PC-9 (cell line): ENCODE results near the gene BCDIN3D. TPM values are rescaled to one million over a fixed set of nuclear protein-coding genes. Genes with fewer than 3 reads are reported as not detected.

Experiments used
- BruUV-seq: library from RNA; stranded (reverse); fragments of 400-500 nt; replicated peaks from 2 replicates; lab custom pipeline; 2021; lab: Mats Ljungman, UMichigan
- CTCF ChIA-PET: fragments of 300-600 bp; sonication (Branson Sonifier 250); formaldehyde crosslinking; loops from one replicate; lab custom pipeline; 2022; ENCODE audit warnings: antibody characterized with exemption; lab: Charles Lee
- POLR2A ChIA-PET: fragments of 300-600 bp; sonication (Branson Sonifier 250); formaldehyde crosslinking; loops from one replicate; lab custom pipeline; 2022; ENCODE audit warnings: antibody characterized with exemption; ENCODE audit not compliant: unreplicated experiment; lab: Charles Lee
- DNase-seq, 2 experiments: peaks; one replicate each; pipeline versions ENCODE4 v3.0.0 to v3.0.0-alpha.2; 2015 to 2022; ENCODE audit warnings: mixed read lengths in 1 of 2
- H2AFZ ChIP-seq: fragments of 200-600 bp; sonication (generic); 2 replicates; pipeline ENCODE4 v1.8.1; 2017; ENCODE audit warnings: antibody characterized with exemption
- H3F3A ChIP-seq: fragments of 200-600 bp; sonication (generic); 2 replicates; pipeline ENCODE4 v1.8.1; 2017; ENCODE audit warnings: antibody characterized with exemption, mild to moderate bottlenecking, low read depth; ENCODE audit not compliant: insufficient read depth
- H3K27ac ChIP-seq: fragments of 200-600 bp; sonication (generic); 2 replicates; pipeline ENCODE4 v1.6.1; 2016; ENCODE audit warnings: mixed run types
- H3K27me3 ChIP-seq: fragments of 200-600 bp; sonication (generic); 2 replicates; pipeline ENCODE4 v1.6.1; 2016; ENCODE audit warnings: low read depth, mixed run types; ENCODE audit not compliant: insufficient read depth
- H3K36me3 ChIP-seq: fragments of 200-600 bp; sonication (generic); 2 replicates; pipeline ENCODE4 v1.6.1; 2016; ENCODE audit warnings: low read depth, mixed run types
- H3K4me1 ChIP-seq: fragments of 200-600 bp; sonication (generic); replicated peaks from 2 replicates; pipeline ENCODE4 v1.6.1; 2016; ENCODE audit warnings: mixed run types; ENCODE audit not compliant: insufficient read depth
- H3K4me2 ChIP-seq: fragments of 200-600 bp; sonication (generic); 2 replicates; pipeline ENCODE4 v1.6.1; 2017; ENCODE audit warnings: mixed run types
- H3K4me3 ChIP-seq: fragments of 200-600 bp; sonication (generic); 2 replicates; pipeline ENCODE4 v1.6.1; 2016; ENCODE audit warnings: mixed run types
- H3K79me2 ChIP-seq: fragments of 200-600 bp; sonication (generic); 2 replicates; pipeline ENCODE4 v1.6.1; 2017; ENCODE audit warnings: low read depth, mixed run types
- H3K9me2 ChIP-seq: fragments of 200-600 bp; sonication (generic); 2 replicates; pipeline ENCODE4 v1.8.1; 2017; ENCODE audit warnings: mild to moderate bottlenecking; ENCODE audit not compliant: insufficient read depth
- H3K9me3 ChIP-seq: fragments of 200-600 bp; sonication (generic); 2 replicates; pipeline ENCODE4 v1.8.1; 2016; ENCODE audit warnings: low read depth; ENCODE audit not compliant: insufficient read depth
- H4K20me1 ChIP-seq: fragments of 200-600 bp; sonication (generic); 2 replicates; pipeline ENCODE4 v1.8.1; 2017; ENCODE audit not compliant: insufficient read depth
- EZH2 ChIP-seq: fragments of 200-600 bp; sonication (generic); IDR thresholded peaks from 2 replicates; pipeline ENCODE4 v1.8.0; 2017; ENCODE audit warnings: antibody characterized with exemption, low read depth
- intact Hi-C: fragments of 100-400 bp; cut with micrococcal nuclease; formaldehyde crosslinking; loops from one replicate; pipeline ENCODE4 v1.10.0; 2022; ENCODE audit not compliant: unreplicated experiment
- total RNA-seq: library from RNA; stranded (reverse); gene quantifications from 2 replicates; pipeline ENCODE4 v1.2.3, GENCODE V29; 2021
- TF ChIP-seq, protein P1 (sequence below): fragments of 200-600 bp; sonication (generic); conservative IDR thresholded peaks from 2 replicates; pipeline ENCODE4 v1.6.1; 2017; ENCODE audit warnings: mixed run types, antibody characterized with exemption, mild to moderate bottlenecking, moderate library complexity

BCDIN3D gene
- total RNA-seq, 1 experiment from 2014 or later, result 4.7 TPM

DNA sequence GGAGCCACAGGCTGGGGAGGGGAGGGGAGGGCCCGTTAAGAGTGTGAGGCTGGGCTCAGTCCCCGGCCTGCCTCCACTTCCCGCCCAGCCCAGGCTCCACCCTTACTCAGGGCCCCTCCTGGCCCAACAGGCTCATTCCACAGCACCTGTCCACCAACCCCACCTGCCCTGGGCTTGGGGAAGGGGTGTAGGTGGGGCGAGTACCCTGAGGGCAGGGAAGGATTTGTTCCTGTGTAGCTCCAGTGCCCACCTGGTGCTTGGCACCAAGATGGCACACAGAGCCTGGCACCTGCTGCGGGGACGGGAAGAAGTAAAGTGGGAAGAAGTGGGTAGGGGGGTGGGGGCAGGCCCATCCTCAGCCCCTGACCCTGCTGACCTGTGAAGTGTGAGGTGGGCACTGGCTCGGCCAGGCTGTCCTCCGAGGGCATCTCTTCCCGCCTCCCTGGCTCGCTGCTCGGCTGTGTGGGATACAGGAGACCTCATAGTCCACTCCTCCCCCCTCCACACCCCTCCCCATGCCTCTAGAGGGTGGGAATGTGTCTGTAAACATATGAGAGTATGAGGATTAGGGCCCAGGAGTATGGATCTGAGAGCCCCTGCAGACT lies 49.8 kb downstream of the BCDIN3D start:
- TF ChIP-seq EZH2, result no peak
- TF ChIP-seq, protein P1, sequence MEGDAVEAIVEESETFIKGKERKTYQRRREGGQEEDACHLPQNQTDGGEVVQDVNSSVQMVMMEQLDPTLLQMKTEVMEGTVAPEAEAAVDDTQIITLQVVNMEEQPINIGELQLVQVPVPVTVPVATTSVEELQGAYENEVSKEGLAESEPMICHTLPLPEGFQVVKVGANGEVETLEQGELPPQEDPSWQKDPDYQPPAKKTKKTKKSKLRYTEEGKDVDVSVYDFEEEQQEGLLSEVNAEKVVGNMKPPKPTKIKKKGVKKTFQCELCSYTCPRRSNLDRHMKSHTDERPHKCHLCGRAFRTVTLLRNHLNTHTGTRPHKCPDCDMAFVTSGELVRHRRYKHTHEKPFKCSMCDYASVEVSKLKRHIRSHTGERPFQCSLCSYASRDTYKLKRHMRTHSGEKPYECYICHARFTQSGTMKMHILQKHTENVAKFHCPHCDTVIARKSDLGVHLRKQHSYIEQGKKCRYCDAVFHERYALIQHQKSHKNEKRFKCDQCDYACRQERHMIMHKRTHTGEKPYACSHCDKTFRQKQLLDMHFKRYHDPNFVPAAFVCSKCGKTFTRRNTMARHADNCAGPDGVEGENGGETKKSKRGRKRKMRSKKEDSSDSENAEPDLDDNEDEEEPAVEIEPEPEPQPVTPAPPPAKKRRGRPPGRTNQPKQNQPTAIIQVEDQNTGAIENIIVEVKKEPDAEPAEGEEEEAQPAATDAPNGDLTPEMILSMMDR, result no peak
- no peaks in the 10 kb centered on the region for H3K79me2 ChIP-seq
- H3F3A ChIP-seq, result no peaks in the 10 kb centered on the region
- no peaks in the 10 kb centered on the region for H3K36me3 ChIP-seq
- H3K4me3 ChIP-seq, result no peak overlapping the region
- intact Hi-C loops, result no loop called here
- no peak overlapping the region for H3K4me2 ChIP-seq
- ChIA-PET CTCF (no interaction called here), POLR2A (no interaction called here)
- H3K9me3 ChIP-seq, result no peaks in the 10 kb centered on the region
- no peaks in the 10 kb centered on the region for H3K4me1 ChIP-seq
- no peaks in the 10 kb centered on the region for H3K9me2 ChIP-seq
- no TSS peak for BruUV-seq
- DNase-seq, result no peak
- H4K20me1 ChIP-seq, result no peaks in the 10 kb centered on the region
- no peak overlapping the region for H2AFZ ChIP-seq
- no peak overlapping the region for H3K27ac ChIP-seq
- no peaks in the 10 kb centered on the region for H3K27me3 ChIP-seq

DNA sequence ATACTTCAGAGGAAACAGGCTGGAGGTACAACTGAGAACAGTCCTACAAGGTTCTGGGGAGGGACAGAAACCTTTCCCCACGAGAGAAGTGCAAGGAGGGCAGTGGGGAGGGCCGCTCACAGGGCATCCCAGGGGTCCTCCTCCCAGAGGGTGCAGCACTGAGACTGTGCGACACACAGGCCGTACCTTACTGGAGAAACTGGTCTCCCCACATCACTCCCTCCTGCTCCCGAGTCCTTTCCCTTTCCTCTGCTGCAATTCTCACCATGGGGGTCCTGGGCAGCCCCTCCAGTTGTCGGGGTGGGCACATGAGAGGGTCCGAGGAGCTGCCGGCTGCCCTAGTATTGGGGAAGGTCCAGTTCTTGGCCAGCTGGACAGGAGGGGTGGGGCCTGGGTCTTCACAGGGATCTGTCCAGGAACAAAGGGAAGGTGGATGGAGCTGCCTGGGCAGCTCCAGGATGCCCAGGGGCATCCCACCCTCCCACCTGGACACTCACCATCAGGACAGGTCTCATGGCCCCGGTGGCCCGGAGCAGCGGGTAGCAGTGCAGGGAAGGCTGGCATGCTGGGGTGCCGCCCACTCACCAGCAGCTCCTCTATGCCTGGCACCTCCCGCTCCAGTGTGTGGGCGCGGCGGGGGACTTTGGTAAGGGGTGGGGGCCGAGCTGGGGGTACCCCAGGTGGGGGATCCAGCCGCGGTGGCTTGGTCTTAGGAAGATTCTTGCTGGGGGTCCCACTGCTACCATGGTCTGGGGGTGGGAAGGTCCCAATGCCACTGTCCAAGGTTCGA lies 50.5 kb downstream of the BCDIN3D start:
- no peak overlapping the region for H2AFZ ChIP-seq
- no peaks in the 10 kb centered on the region for H3K36me3 ChIP-seq
- TF ChIP-seq EZH2, result no peak
- TF ChIP-seq, protein P1, result no peak
- H3K27me3 ChIP-seq, result no peaks in the 10 kb centered on the region
- POLR2A ChIA-PET, result no interaction called here
- no peak for DNase-seq
- no peak overlapping the region for H3K4me2 ChIP-seq
- H3K79me2 ChIP-seq, result no peaks in the 10 kb centered on the region
- no peaks in the 10 kb centered on the region for H3K9me3 ChIP-seq
- intact Hi-C loops, result no loop called here
- CTCF ChIA-PET, result no interaction called here
- H3K27ac ChIP-seq, result no peak overlapping the region
- no peaks in the 10 kb centered on the region for H3K4me1 ChIP-seq
- H4K20me1 ChIP-seq, result no peaks in the 10 kb centered on the region
- no peak overlapping the region for H3K4me3 ChIP-seq
- no peaks in the 10 kb centered on the region for H3K9me2 ChIP-seq
- no peaks in the 10 kb centered on the region for H3F3A ChIP-seq
- no TSS peak for BruUV-seq

DNA sequence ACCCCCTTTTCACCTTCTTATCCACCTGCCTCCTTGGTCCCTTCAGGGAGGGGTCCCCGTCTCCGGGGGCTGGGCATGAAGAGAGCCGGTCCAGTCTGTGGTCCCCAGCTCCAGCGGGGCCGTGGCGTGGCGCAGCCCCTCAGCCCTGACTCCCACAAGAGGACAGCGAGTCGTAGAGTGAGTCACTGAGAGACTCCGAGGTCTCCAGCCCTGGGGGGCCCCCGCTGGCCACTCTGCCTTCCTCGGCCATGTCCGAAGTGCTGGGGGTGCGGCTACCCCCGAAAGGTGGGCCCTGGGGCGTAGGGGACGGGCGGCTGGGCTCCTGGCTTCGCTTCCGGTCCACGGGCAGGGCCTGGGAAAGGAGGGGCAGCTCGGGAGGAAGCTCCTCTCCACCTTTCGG lies 51.2 kb downstream of the BCDIN3D start:
- intact Hi-C loops, result no loop called here
- no peaks in the 10 kb centered on the region for H3K36me3 ChIP-seq
- no peaks in the 10 kb centered on the region for H3K9me2 ChIP-seq
- ChIA-PET CTCF (no interaction called here), POLR2A (no interaction called here)
- DNase-seq, result no peak
- H3K4me1 ChIP-seq, result no peaks in the 10 kb centered on the region
- H4K20me1 ChIP-seq, result no peaks in the 10 kb centered on the region
- no TSS peak for BruUV-seq
- H3K9me3 ChIP-seq, result no peaks in the 10 kb centered on the region
- no peak overlapping the region for H2AFZ ChIP-seq
- H3K4me2 ChIP-seq, result no peak overlapping the region
- no peak overlapping the region for H3K4me3 ChIP-seq
- H3K27ac ChIP-seq, result no peak overlapping the region
- H3K79me2 ChIP-seq, result no peaks in the 10 kb centered on the region
- H3F3A ChIP-seq, result no peaks in the 10 kb centered on the region
- TF ChIP-seq, protein P1, result no peak
- TF ChIP-seq EZH2, result no peak
- no peaks in the 10 kb centered on the region for H3K27me3 ChIP-seq
